ENCODE results near the gene RBM14. TPM values are rescaled to one million over a fixed set of nuclear protein-coding genes. Genes with fewer than 3 reads are reported as not detected.
"Not testable (repeated sequence)": the region's sequence is repeated elsewhere in the genome, so short reads cannot be mapped to it uniquely, and the experiment has no call there.

The RBM14 gene
- total and polyA plus RNA-seq, 3 experiments from 2014 or later: 87.9 to 165 (median 152) TPM

DNA sequence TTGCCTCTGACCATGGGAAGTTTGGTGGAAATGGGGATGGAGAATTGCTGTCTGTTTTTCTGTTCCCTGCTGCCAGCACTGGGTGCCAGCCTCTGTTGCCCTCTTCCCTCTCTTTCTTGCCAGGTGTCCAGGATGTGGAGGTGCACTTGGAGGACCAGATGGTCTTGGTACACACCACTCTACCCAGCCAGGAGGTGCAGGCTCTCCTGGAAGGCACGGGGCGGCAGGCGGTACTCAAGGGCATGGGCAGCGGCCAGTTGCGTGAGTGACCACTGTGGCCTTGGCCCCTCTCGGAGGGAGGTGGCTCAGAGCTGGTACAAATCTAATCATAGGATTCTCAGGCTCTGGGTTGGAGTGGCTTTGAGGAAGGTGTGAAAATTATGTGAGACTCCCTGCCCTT lies 17.4 kb upstream of the RBM14 start:
- no peak for DNase-seq
- peaks cover 14 to 19% (median 18%) of the 10 kb centered on the region in 3 donors for H3K4me1 Mint-ChIP-seq
- Histone ChIP-seq H3K4me3 (ENCODE audit: low read length) (no peak overlapping the region), H3K36me3 (ENCODE audit: insufficient read depth, low read length) (no peaks in the 10 kb centered on the region), H3K27ac (ENCODE audit: low read depth, low read length) (no peak overlapping the region), H3K27me3 (ENCODE audit: insufficient read depth, low read length, poor library complexity, severe bottlenecking) (no peaks in the 10 kb centered on the region), H3K9me3 (ENCODE audit: low read length) (no peaks in the 10 kb centered on the region), H3K4me1 (ENCODE audit: insufficient read depth, low read length) (peaks cover 12% of the 10 kb centered on the region)
- no peaks in the 10 kb centered on the region for H3K9me3 Mint-ChIP-seq
- POLR2A ChIA-PET: interaction anchor here (1.2 kb wide), 1 partner anchor 79 kb away, joined by 4 read pairs; the partner anchor contains the start of gene RBM4B
- peaks cover 0 to 35% (median 5%) of the 10 kb centered on the region in 3 donors for H3K36me3 Mint-ChIP-seq
- no peak overlapping the region for H3K4me3 Mint-ChIP-seq
- H3K27ac Mint-ChIP-seq: no peak overlapping the region
- H3K27me3 Mint-ChIP-seq: no peaks in the 10 kb centered on the region
- CTCF ChIA-PET: interaction anchor here (1.5 kb wide), 1 partner anchor 19 kb away, joined by 3 read pairs; no protein-coding TSS in a partner anchor

DNA sequence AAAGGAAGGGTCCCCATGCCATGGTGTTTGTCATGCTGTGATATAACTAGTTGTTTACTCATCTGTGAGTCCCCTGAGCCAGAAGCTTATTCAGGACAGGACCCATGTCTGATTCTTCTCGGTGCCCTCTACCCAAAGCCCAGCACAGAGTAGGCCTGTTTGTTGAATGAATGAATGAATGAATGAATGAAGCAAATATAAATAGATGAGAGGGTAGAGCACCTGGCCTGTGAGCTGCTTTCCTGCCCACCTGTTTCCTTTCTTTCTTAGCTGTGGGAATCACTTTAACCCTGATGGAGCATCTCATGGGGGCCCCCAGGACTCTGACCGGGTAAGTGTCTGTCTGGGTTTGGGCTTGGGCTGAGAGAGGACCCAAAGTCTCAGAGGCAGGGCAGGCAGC lies 16.2 kb upstream of the RBM14 start:
- no peak overlapping the region for H3K27ac ChIP-seq (ENCODE audit: low read depth, low read length)
- CTCF ChIA-PET: no interaction called here

DNA sequence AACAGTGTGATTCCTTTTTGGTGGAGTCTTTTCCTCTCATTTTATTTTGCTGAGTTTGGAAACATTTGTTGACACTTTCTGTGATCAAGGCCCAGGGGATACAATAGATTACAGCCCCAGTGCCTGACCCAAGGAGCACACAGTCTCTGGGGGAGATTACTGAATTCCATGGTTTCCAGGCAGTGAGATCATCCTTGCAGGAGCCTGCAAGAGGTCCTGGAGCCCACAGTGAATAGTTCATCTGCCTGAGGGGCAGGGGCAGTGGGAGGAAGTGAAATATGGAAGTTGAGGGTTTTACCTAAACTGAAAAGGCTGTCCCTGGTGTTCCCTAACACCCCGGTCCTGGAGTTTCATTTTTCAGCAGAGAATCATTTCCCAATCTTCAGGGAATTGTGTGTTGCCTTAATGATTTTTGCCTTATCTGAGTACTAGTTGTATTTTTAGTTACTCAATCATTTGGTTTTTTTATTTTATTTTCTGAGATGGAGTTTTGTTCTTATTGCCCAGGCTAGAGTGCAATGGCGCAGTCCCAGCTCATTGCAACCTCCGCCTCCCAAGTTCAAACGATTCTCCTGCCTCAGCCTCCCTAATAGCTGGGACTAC lies 15.7 kb upstream of the RBM14 start:
- H3K9me3 Mint-ChIP-seq: no peaks in the 10 kb centered on the region
- H3K9me3 ChIP-seq (ENCODE audit: low read length): no peaks in the 10 kb centered on the region
- H3K4me1 Mint-ChIP-seq: peaks cover 2 to 7% (median 7%) of the 10 kb centered on the region in 3 donors
- no peaks in the 10 kb centered on the region for H3K27me3 ChIP-seq (ENCODE audit: insufficient read depth, low read length, poor library complexity, severe bottlenecking)
- H3K27ac ChIP-seq (ENCODE audit: low read depth, low read length): no peak overlapping the region
- DNase-seq: no peak
- no peaks in the 10 kb centered on the region for H3K4me1 ChIP-seq (ENCODE audit: insufficient read depth, low read length)
- ChIA-PET CTCF (no interaction called here), POLR2A (no interaction called here)
- no peaks in the 10 kb centered on the region for H3K27me3 Mint-ChIP-seq
- H3K36me3 Mint-ChIP-seq: peaks cover 0 to 51% (median 8%) of the 10 kb centered on the region in 3 donors
- H3K36me3 ChIP-seq (ENCODE audit: insufficient read depth, low read length): peaks cover 6% of the 10 kb centered on the region
- peak overlapping the region in 2 of 8 donors; percentile 29 to 79 for H3K27ac Mint-ChIP-seq
- no peak overlapping the region for H3K4me3 ChIP-seq (ENCODE audit: low read length)
- no peak overlapping the region for H3K4me3 Mint-ChIP-seq

More for the DNA sequence above, 16.2 kb upstream of the RBM14 start:
- Mint-ChIP-seq H3K9me3 (no peaks in the 10 kb centered on the region), H3K36me3 (peaks cover 0 to 46% (median 5%) of the 10 kb centered on the region in 3 donors), H3K4me3 (no peak overlapping the region), H3K4me1 (peaks cover 7 to 12% (median 12%) of the 10 kb centered on the region in 3 donors), H3K27ac (peak overlapping the region in 1 of 8 donors; percentile 79), H3K27me3 (no peaks in the 10 kb centered on the region)
- no peak for DNase-seq
- H3K9me3 ChIP-seq (ENCODE audit: low read length): no peaks in the 10 kb centered on the region
- POLR2A ChIA-PET: interaction anchor here (1.2 kb wide), 1 partner anchor 77 kb away, joined by 4 read pairs; the partner anchor contains the start of gene RBM4B
- peaks cover 2% of the 10 kb centered on the region for H3K4me1 ChIP-seq (ENCODE audit: insufficient read depth, low read length)
- no peaks in the 10 kb centered on the region for H3K27me3 ChIP-seq (ENCODE audit: insufficient read depth, low read length, poor library complexity, severe bottlenecking)
- H3K36me3 ChIP-seq (ENCODE audit: insufficient read depth, low read length): peaks cover 4% of the 10 kb centered on the region
- H3K4me3 ChIP-seq (ENCODE audit: low read length): no peak overlapping the region

DNA sequence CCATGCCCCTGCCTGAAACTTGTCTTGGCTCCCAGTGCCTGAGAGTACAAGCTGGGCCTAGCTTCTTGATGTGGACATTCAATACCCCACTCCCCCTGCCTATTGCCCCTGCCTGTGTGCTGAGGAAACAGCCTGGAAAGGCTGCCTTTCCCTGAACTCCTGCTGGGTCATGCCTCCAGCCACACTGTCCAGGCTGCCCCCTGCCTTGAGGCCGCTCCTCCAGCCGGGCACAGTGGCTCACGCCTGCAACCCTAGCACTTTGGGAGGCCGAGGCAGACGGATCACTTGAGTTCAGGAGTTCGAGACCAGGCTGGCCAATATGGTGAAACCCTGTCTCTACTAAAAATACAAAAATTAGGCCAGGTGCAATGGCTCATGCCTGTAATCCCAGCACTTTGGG lies 13.4 kb upstream of the RBM14 start:
- no peaks in the 10 kb centered on the region for H3K9me3 Mint-ChIP-seq
- no peak overlapping the region for H3K4me3 Mint-ChIP-seq
- Histone ChIP-seq H3K36me3 (ENCODE audit: insufficient read depth, low read length) (peaks cover 6% of the 10 kb centered on the region), H3K4me1 (ENCODE audit: insufficient read depth, low read length) (no peaks in the 10 kb centered on the region), H3K27me3 (ENCODE audit: insufficient read depth, low read length, poor library complexity, severe bottlenecking) (no peaks in the 10 kb centered on the region), H3K9me3 (ENCODE audit: low read length) (no peaks in the 10 kb centered on the region), H3K4me3 (ENCODE audit: low read length) (no peak overlapping the region), H3K27ac (ENCODE audit: low read depth, low read length) (no peak overlapping the region)
- DNase-seq: no peak
- POLR2A ChIA-PET: no interaction called here
- H3K36me3 Mint-ChIP-seq: peaks cover 0 to 61% (median 8%) of the 10 kb centered on the region in 3 donors
- H3K27ac Mint-ChIP-seq: peak overlapping the region in 1 of 8 donors; percentile 60
- CTCF ChIA-PET: no interaction called here
- H3K4me1 Mint-ChIP-seq: no peaks in the 10 kb centered on the region
- H3K27me3 Mint-ChIP-seq: no peaks in the 10 kb centered on the region

DNA sequence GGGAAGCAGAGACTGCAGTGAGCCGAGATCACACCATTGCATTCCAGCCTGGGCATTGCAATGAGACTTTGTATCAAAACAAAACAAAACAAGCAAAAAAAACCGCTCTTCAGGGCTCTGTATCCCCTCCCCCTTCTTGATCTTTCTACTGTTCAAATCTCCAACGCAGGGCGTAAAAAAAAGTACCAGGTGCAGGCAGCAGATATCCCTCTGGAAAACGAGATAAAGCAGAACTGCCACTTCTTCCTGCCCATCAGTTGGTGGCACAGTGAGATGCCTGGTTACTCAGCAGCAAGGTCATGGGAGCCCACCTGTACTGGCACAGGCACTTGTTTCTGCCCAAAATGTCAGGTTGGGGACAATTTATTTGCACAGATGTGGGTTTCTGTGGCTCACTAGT lies 12.3 kb upstream of the RBM14 start:
- H3K27ac Mint-ChIP-seq: peak overlapping the region in 1 of 8 donors; percentile 45
- no peak overlapping the region for H3K4me3 Mint-ChIP-seq
- peaks cover 6% of the 10 kb centered on the region for H3K36me3 ChIP-seq (ENCODE audit: insufficient read depth, low read length)
- ChIA-PET POLR2A (no interaction called here), CTCF (interaction anchor here (0.9 kb wide), 1 partner anchor 12 kb away, joined by 3 read pairs; no protein-coding TSS in a partner anchor)
- no peaks in the 10 kb centered on the region for H3K4me1 ChIP-seq (ENCODE audit: insufficient read depth, low read length)
- no peak for DNase-seq
- no peaks in the 10 kb centered on the region for H3K27me3 Mint-ChIP-seq
- no peaks in the 10 kb centered on the region for H3K9me3 ChIP-seq (ENCODE audit: low read length)
- H3K27ac ChIP-seq (ENCODE audit: low read depth, low read length): no peak overlapping the region
- no peak overlapping the region for H3K4me3 ChIP-seq (ENCODE audit: low read length)
- H3K27me3 ChIP-seq (ENCODE audit: insufficient read depth, low read length, poor library complexity, severe bottlenecking): no peaks in the 10 kb centered on the region
- H3K9me3 Mint-ChIP-seq: no peaks in the 10 kb centered on the region
- H3K36me3 Mint-ChIP-seq: peaks cover 0 to 57% (median 8%) of the 10 kb centered on the region in 3 donors
- H3K4me1 Mint-ChIP-seq: no peaks in the 10 kb centered on the region

DNA sequence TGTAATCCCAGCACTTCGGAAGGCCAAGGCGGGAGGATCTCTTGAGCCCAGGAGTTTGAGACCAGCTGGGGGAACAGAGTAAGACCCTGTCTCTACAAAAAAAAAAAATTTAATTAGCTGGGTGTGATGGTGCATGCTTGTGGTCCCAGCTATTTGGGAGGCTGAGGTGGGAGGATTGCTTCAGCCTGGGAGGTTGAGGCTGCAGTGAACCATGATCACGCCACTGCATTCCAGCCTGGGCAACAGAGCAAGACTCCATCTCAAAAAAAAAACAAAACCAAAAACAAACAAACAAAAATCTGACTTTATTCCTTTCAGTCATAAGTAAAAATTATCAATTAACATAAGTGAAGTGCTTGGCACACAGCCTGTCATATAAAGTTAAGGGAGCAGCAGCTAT lies 9.8 kb upstream of the RBM14 start:
- Mint-ChIP-seq H3K4me1 (peaks cover 6 to 14% (median 12%) of the 10 kb centered on the region in 3 donors), H3K27ac (peak overlapping the region in 1 of 8 donors; percentile 12), H3K36me3 (peaks cover 0 to 39% (median 3%) of the 10 kb centered on the region in 3 donors)
- H3K4me1 ChIP-seq (ENCODE audit: insufficient read depth, low read length); H3K9me3 Mint-ChIP-seq; H3K27ac ChIP-seq (ENCODE audit: low read depth, low read length); H3K9me3 ChIP-seq (ENCODE audit: low read length); H3K27me3 Mint-ChIP-seq; DNase-seq; H3K4me3 Mint-ChIP-seq; H3K27me3 ChIP-seq (ENCODE audit: insufficient read depth, low read length, poor library complexity, severe bottlenecking); H3K4me3 ChIP-seq (ENCODE audit: low read length); H3K36me3 ChIP-seq (ENCODE audit: insufficient read depth, low read length): not testable (repeated sequence)
- CTCF ChIA-PET: interaction anchor here (1.5 kb wide), 1 partner anchor 10 kb away, joined by 3 read pairs; the partner anchor contains the start of gene RBM14
- POLR2A ChIA-PET: interaction anchor here (0.6 to 0.9 kb wide), 2 partner anchors 16 to 48 kb away, joined by 4 to 7 read pairs; no protein-coding TSS in a partner anchor

DNA sequence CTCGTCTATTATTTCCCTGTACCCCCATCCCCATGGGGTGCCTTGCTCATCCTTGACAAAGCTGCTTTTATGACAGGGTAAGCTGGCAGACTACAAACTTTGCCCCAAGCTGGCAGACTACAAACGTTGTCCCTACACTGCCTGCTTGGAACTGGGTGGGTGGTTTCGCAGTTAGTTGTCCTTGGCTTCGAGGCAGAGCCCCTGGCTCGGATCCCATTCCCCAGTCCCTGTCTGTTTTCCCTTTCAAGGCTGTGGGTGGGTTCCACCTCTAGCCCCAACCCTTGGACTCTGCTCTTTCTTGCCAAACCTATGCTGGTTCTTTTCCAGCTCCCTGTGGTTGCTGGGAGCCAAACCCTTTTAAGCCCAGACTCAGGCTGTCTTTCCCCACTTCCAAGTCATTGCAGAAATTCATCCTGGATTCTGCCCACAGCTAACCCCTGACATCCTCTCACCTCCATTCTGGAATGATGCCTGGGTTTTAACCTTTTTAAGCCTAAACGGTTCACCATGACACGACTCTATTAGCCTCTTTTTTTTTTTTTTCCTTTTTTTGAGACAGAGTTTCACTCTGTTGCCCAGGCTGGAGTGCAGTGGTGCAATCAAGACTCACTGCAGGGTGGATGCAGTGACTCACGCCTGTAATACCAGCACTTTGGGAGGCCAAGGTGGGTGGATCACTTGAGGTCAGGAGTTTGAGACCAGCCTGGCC lies 9.2 kb upstream of the RBM14 start:
- DNase-seq: no peak
- no peak overlapping the region for H3K4me3 Mint-ChIP-seq
- H3K27me3 ChIP-seq (ENCODE audit: insufficient read depth, low read length, poor library complexity, severe bottlenecking): no peaks in the 10 kb centered on the region
- no peak overlapping the region for H3K27ac Mint-ChIP-seq
- no peak overlapping the region for H3K4me3 ChIP-seq (ENCODE audit: low read length)
- POLR2A ChIA-PET: interaction anchor here (0.5 to 0.9 kb wide), 3 partner anchors 16 to 1683 kb away, joined by 3 to 4 read pairs (median 3); no protein-coding TSS in a partner anchor
- H3K4me1 Mint-ChIP-seq: peaks cover 6 to 14% (median 12%) of the 10 kb centered on the region in 3 donors
- CTCF ChIA-PET: no interaction called here
- H3K36me3 ChIP-seq (ENCODE audit: insufficient read depth, low read length): peaks cover 6% of the 10 kb centered on the region
- no peaks in the 10 kb centered on the region for H3K9me3 ChIP-seq (ENCODE audit: low read length)
- H3K36me3 Mint-ChIP-seq: peaks cover 0 to 34% (median 3%) of the 10 kb centered on the region in 3 donors
- no peak overlapping the region for H3K27ac ChIP-seq (ENCODE audit: low read depth, low read length)
- H3K4me1 ChIP-seq (ENCODE audit: insufficient read depth, low read length): no peaks in the 10 kb centered on the region
- no peaks in the 10 kb centered on the region for H3K27me3 Mint-ChIP-seq
- H3K9me3 Mint-ChIP-seq: no peaks in the 10 kb centered on the region

All from CD8-positive, alpha-beta memory T cell (primary cell).